Measurements from ENCODE around the gene ASTN1. TPM values are rescaled to one million over a fixed set of nuclear protein-coding genes. Genes with fewer than 3 reads are reported as not detected.

The ASTN1 gene
- total and polyA plus RNA-seq, 2 of the 4 experiments (the other 2 are of a cell fraction) = under 0.01 to 0.07 TPM

- in situ Hi-C loops (cut with MboI; ENCODE audit: low sequenced_read_pairs) (no loop called here), dilution Hi-C loops (cut with HindIII; ENCODE audit: low sequenced_read_pairs, unreplicated experiment) (no loop called here), intact Hi-C loops (cut with micrococcal nuclease) (no loop called here)
- H2AK5ac ChIP-seq (ENCODE audit: low read depth, low read length) = no peak overlapping the region
- POLR2A ChIA-PET (ENCODE audit: unreplicated experiment) = no interaction called here
- no peak overlapping the region for H4K91ac ChIP-seq (ENCODE audit: insufficient read depth, low read depth, low read length)
- no peak overlapping the region for H2BK15ac ChIP-seq (ENCODE audit: low read depth, low read length)
- H3K9me1 ChIP-seq (ENCODE audit: insufficient read depth, low read length) = no peaks in the 10 kb centered on the region
- no peaks in the 10 kb centered on the region for H3K27me3 ChIP-seq (ENCODE audit: control insufficient read depth, insufficient read depth, low read length)
- no peak overlapping the region for H3K56ac ChIP-seq (ENCODE audit: extremely low read depth, insufficient read depth, low read length)
- DNase-seq (no peak), ATAC-seq (ENCODE audit: low read depth) (no peak)
- H3K23ac ChIP-seq (ENCODE audit: low read depth, low read length) = no peak overlapping the region
- no peak overlapping the region for H3K14ac ChIP-seq (replicated peaks; ENCODE audit: low read depth, low read length)
- H3K4me3 ChIP-seq (ENCODE audit: insufficient read depth, low read depth, low read length) = no peak overlapping the region
- H2BK20ac ChIP-seq (ENCODE audit: low read depth, low read length) = no peak overlapping the region
- no peak overlapping the region for H2AFZ ChIP-seq (replicated peaks; ENCODE audit: low read length, poor library complexity)
- H4K5ac ChIP-seq (ENCODE audit: low read depth, low read length) = no peak overlapping the region
- no peak overlapping the region for H3K4me2 ChIP-seq (ENCODE audit: low read depth, low read length)
- TF ChIP-seq MAFK (IDR thresholded peaks at IDR 0.05; ENCODE audit: low read depth, low read length) (no peak), USF2 (IDR thresholded peaks at IDR 0.05; ENCODE audit: low read depth, low read length) (no peak), CTCF (conservative IDR thresholded peaks at IDR 0.05; ENCODE audit: low read depth, low read length) (no peak), MXI1 (IDR thresholded peaks at IDR 0.05; ENCODE audit: borderline replicate concordance, low read depth, low read length) (no peak), NFE2L2 (IDR thresholded peaks at IDR 0.05; ENCODE audit: low read depth, low read length) (no peak), BHLHE40 (IDR thresholded peaks at IDR 0.05; ENCODE audit: low read depth, low read length) (no peak)
- H3K4ac ChIP-seq (ENCODE audit: low read depth, low read length) = no peak overlapping the region
- no peak overlapping the region for H4K8ac ChIP-seq (ENCODE audit: low read depth in 2 of 2, low read length in 2 of 2)
- no TSS peak for BruUV-seq (replicated peaks)
- WGBS, 2 experiments (ENCODE audit: extremely low coverage in 2 of 2, insufficient read length in 1 of 2) = no CpG with 5 or more reads among the region's 3 CpGs
- CTCF ChIA-PET = no interaction called here
- H3K27ac ChIP-seq (ENCODE audit: insufficient read depth, low read length) = no peak overlapping the region
- no peak overlapping the region for H2BK120ac ChIP-seq (ENCODE audit: low read depth, low read length)
- no peaks in the 10 kb centered on the region for H3K4me1 ChIP-seq (ENCODE audit: control insufficient read depth, insufficient read depth, low read length)
- H4K20me1 ChIP-seq (ENCODE audit: insufficient read depth, low read length) = no peaks in the 10 kb centered on the region
- no peaks in the 10 kb centered on the region for H3K36me3 ChIP-seq (ENCODE audit: control insufficient read depth, insufficient read depth, low read length)
- H3K9ac ChIP-seq (ENCODE audit: low read depth, low read length) = no peak overlapping the region
- no peaks in the 10 kb centered on the region for H3K9me3 ChIP-seq (ENCODE audit: control insufficient read depth, insufficient read depth, low read length)
- no peak overlapping the region for H2BK5ac ChIP-seq (ENCODE audit: low read depth, low read length, poor library complexity, severe bottlenecking)
- no peaks in the 10 kb centered on the region for H3K79me1 ChIP-seq (ENCODE audit: low read depth in 1 of 2, low read length in 2 of 2)
- H3K18ac ChIP-seq (ENCODE audit: low read depth, low read length) = no peak overlapping the region
- H2AK9ac ChIP-seq (replicated peaks; ENCODE audit: low read depth, low read length, poor library complexity) = no peak overlapping the region
Measured at GRCh38 chr1:177069490-177069889, 95.0 kb downstream of the ASTN1 start.

Measured in IMR-90 (cell line).